ENCODE data around the gene GGA1. TPM values are rescaled to one million over a fixed set of nuclear protein-coding genes. Genes with fewer than 3 reads are reported as not detected.

GGA1 gene
- total RNA-seq, 2 donors from 2014 or later = 45.7 to 90.2 TPM

DNA sequence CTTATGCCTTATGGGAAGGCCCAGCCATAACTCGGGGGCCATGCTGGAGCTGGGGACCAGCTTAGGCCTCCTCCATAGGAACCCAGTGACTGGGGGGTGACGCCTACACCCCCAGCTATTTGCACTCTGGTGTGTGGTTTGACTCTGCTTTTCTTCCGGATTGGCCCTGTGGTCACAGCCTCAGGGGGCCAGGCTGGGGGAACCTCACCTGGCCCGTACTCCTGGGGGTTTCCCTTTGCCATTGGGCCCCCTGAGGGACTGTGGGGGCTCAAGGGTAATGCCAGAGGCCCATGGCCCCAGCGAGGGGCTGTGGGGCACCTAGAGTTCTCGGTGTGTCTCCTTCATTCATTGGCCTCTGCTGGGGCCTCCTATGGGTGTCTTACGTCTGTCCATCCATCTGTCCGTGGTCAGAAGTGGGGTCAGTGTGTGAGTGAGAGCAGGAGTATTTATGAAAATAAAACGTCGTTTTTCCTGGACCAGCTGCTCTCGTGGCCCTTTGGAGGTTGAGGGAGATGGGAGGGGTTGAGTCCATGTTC lies 24.5 kb downstream of the GGA1 start:
- H3K27ac ChIP-seq = peak overlapping the region; percentile 66
- H3K9me3 ChIP-seq = no peaks in the 10 kb centered on the region
- no peaks in the 10 kb centered on the region for H3K36me3 ChIP-seq
- DNase-seq = no peak
- intact Hi-C loops (cut with DNase I) = no loop called here
- peak overlapping the region; percentile 26 to 62 for H3K9ac ChIP-seq (ENCODE audit: low read depth in 2 of 2, low read length in 2 of 2)
- TF ChIP-seq, protein P1, sequence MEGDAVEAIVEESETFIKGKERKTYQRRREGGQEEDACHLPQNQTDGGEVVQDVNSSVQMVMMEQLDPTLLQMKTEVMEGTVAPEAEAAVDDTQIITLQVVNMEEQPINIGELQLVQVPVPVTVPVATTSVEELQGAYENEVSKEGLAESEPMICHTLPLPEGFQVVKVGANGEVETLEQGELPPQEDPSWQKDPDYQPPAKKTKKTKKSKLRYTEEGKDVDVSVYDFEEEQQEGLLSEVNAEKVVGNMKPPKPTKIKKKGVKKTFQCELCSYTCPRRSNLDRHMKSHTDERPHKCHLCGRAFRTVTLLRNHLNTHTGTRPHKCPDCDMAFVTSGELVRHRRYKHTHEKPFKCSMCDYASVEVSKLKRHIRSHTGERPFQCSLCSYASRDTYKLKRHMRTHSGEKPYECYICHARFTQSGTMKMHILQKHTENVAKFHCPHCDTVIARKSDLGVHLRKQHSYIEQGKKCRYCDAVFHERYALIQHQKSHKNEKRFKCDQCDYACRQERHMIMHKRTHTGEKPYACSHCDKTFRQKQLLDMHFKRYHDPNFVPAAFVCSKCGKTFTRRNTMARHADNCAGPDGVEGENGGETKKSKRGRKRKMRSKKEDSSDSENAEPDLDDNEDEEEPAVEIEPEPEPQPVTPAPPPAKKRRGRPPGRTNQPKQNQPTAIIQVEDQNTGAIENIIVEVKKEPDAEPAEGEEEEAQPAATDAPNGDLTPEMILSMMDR (IDR thresholded peaks at IDR 0.05) = no peak
- no peak overlapping the region for H3K4me3 ChIP-seq
- peaks cover 30% of the 10 kb centered on the region for H3K4me1 ChIP-seq
- no peaks in the 10 kb centered on the region for H3K27me3 ChIP-seq

- Histone ChIP-seq H3K4me1 (peaks cover 33% of the 10 kb centered on the region), H3K36me3 (no peaks in the 10 kb centered on the region), H3K9me3 (no peaks in the 10 kb centered on the region), H3K9ac (ENCODE audit: low read depth in 2 of 2, low read length in 2 of 2) (peak overlapping the region; percentile 48 to 62), H3K27me3 (no peaks in the 10 kb centered on the region), H3K4me3 (no peak overlapping the region), H3K27ac (peak overlapping the region; percentile 66)
- TF ChIP-seq, protein P1 (IDR thresholded peaks at IDR 0.05) = no peak
- intact Hi-C loops (cut with DNase I) = no loop called here
- DNase-seq = peak; percentile 74
Measured at GRCh38 chr22:37633625-37634416, 25.2 kb downstream of the GGA1 start.

- H3K9me3 ChIP-seq = no peaks in the 10 kb centered on the region
- intact Hi-C loops (cut with DNase I) = no loop called here
- no peaks in the 10 kb centered on the region for H3K27me3 ChIP-seq
- DNase-seq = no peak
- peak overlapping the region; percentile 39 to 62 for H3K9ac ChIP-seq (ENCODE audit: low read depth in 2 of 2, low read length in 2 of 2)
- H3K27ac ChIP-seq = peak overlapping the region; percentile 66
- peaks cover 33% of the 10 kb centered on the region for H3K4me1 ChIP-seq
- TF ChIP-seq, protein P1 (IDR thresholded peaks at IDR 0.05) = no peak
- H3K4me3 ChIP-seq = no peak overlapping the region
- no peaks in the 10 kb centered on the region for H3K36me3 ChIP-seq
Measured at GRCh38 chr22:37634417-37634924, 25.8 kb downstream of the GGA1 start.

DNA sequence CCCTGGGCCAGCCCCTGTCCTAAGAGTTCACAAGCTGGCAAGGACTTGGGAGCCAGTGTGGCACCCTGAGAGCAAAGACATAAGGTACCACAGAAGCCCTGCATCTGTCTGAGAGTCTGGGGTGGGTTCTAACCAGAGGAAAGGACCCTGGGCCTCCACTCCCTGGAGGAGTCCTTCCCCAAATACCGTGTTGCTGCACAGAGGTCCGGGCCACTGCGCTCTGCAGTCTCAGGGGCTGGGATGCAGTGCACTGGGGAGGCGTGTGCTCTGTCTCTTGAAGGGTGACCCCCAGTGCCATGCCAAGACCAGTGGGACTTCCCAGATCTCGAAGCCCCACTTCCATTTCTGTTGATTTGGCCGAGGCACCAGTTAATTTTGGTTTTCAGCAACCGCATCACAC lies 26.5 kb downstream of the GGA1 start:
- intact Hi-C loops (cut with DNase I) = no loop called here
- peaks cover 33% of the 10 kb centered on the region for H3K4me1 ChIP-seq

DNA sequence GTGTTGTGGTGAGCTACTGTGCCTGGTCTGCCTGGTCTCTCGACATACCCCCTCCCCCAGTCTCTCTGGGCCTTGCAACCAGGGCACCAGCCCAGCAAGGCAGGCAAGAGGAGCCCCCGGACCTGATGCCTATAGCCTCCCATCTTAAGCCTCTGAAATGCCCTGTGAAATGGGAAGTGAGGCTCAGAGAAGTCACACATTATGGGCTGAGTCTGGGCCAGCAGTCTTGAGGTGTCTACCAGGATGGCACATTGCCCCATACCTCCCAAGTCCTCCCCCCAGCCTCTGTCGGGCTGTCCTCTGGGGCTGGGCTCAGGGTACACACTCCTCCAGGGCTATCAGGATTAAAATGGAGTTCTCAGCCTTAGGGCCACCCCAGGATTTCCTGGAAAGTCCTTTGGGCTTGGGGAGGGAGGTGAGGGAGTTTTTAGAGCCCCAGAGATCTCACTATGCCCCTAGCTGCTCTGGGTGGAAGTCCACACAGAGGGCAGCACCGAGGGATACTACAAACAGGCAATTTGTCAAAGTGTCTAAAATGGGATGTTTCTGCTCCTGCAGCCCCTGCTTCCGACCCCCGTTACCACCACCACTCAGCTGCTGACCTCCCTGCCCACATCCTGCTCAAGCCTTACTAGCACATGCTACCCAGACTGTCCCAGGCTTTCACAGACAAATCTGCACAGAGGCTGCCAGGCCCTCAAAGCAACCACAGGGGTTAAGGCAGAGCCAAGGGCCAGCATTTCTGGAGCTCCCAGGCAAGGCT lies 27.7 kb downstream of the GGA1 start:
- peaks cover 33% of the 10 kb centered on the region for H3K4me1 ChIP-seq
- intact Hi-C loops (cut with DNase I) = no loop called here
- TF ChIP-seq, protein P1 (IDR thresholded peaks at IDR 0.05) = no peak

More for the DNA sequence above, 26.5 kb downstream of the GGA1 start:
- Histone ChIP-seq H3K4me3 (no peak overlapping the region), H3K27me3 (no peaks in the 10 kb centered on the region), H3K27ac (peak overlapping the region; percentile 66), H3K36me3 (no peaks in the 10 kb centered on the region), H3K9me3 (no peaks in the 10 kb centered on the region), H3K9ac (ENCODE audit: low read depth in 2 of 2, low read length in 2 of 2) (peak overlapping the region; percentile 39 to 62)
- DNase-seq = no peak
- TF ChIP-seq, protein P1 (IDR thresholded peaks at IDR 0.05) = no peak

More for the DNA sequence above, 27.7 kb downstream of the GGA1 start:
- H3K27ac ChIP-seq = no peak overlapping the region
- peak overlapping the region in 1 of 2 donors; percentile 68 for H3K9ac ChIP-seq (ENCODE audit: low read depth in 2 of 2, low read length in 2 of 2)
- no peaks in the 10 kb centered on the region for H3K9me3 ChIP-seq
- DNase-seq = no peak
- H3K4me3 ChIP-seq = no peak overlapping the region
- H3K36me3 ChIP-seq = no peaks in the 10 kb centered on the region
- H3K27me3 ChIP-seq = no peaks in the 10 kb centered on the region
